Panc1 (cell line): ENCODE measurements around the gene GATAD2B.

Experiments
- CTCF ChIP-seq: fragments of 450-650 bp; IDR thresholded peaks from 2 replicates; pipeline ENCODE4 v1.5.1; 2017; ENCODE audit warnings: mild to moderate bottlenecking
- POLR2AphosphoS5 ChIP-seq: IDR thresholded peaks from 2 replicates; pipeline ENCODE4 v1.6.1; 2012; ENCODE audit warnings: mild to moderate bottlenecking, low read depth, low read length, moderate library complexity

DNA sequence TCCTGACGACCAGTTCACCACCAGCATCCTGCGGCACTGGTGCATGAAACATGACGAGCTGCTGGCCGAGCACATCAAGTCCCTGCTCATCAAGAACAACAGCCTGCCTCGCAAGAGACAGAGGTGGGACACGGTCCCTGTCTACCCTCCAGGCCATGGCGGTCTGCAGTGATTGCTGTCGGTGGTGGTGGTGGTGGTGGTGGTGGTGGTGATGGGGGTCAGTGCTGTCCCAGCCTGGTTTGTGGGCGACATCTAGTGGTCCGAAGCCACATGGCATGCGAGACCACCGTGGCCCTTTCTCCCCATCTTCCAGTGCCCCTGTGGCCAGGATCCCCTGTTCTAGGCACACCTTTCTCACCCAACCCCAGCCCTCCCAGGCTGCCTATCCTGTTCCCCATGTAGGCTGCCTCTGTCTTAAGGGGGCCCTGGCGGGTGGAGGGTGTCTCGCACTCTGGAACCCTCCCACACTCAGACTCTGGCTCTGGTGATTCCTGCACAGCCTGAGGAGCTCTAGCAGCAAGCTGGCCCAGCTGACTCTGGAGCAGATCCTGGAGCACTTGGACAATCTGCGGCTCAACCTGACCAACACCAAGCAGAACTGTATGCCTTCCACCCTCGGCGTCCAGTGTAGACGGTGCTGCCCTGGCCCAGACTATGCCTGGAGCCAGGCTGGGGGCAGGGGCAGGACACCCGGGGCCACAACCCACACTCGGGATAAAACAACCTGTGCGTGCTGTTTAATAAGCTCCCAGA, 150.8 kb downstream of the GATAD2B start:
- TF ChIP-seq CTCF (peak; percentile 82; the same call in 1 of the 2 replicates), POLR2AphosphoS5 (no peak)
